ENCODE results near the gene ARHGEF40. TPM values are rescaled to one million over a fixed set of nuclear protein-coding genes. Genes with fewer than 3 reads are reported as not detected.

The ARHGEF40 gene
- total RNA-seq, 2 donors from 2014 or later, result 12.0 to 17.3 TPM

GRCh38 chr14:21121122-21121521, 51.0 kb downstream of the ARHGEF40 start:
- Mint-ChIP-seq H3K4me1 (no peaks in the 10 kb centered on the region), H3K27me3 (peaks cover 37% of the 10 kb centered on the region), H3K36me3 (ENCODE audit: low read depth) (no peaks in the 10 kb centered on the region), H3K27ac (no peak overlapping the region), H3K4me3 (no peak overlapping the region)
- DNase-seq (no peak), ATAC-seq (no peak)
- no peaks in the 10 kb centered on the region for H3K9me3 ChIP-seq (ENCODE audit: control insufficient read depth, low read length, poor library complexity, severe bottlenecking)

DNA sequence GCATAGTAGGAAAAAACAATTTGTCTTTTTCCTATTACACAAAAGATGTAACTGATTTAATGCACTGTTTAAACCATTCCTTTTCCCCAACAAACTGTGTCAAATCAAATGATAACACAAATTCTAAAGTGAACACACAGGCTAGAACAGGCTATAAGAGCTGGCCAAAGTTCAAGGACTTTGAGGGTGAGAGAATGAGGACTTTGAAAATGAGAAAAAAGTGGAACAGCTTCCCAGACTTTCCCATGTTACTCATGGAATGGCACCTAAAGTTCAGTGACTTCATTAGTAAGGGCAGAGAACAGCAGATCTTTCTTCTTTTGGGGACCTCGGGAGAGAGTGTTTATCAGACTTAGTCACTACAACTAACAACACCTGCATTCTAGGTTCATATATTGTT, 53.3 kb downstream of the ARHGEF40 start:
- DNase-seq (no peak), ATAC-seq (no peak)
- H3K9me3 ChIP-seq (ENCODE audit: control insufficient read depth, low read length, poor library complexity, severe bottlenecking), result no peaks in the 10 kb centered on the region
- no peaks in the 10 kb centered on the region for H3K4me1 Mint-ChIP-seq
- no peak overlapping the region for H3K4me3 Mint-ChIP-seq
- no peak overlapping the region for H3K27ac Mint-ChIP-seq
- peaks cover 45% of the 10 kb centered on the region for H3K27me3 Mint-ChIP-seq
- H3K36me3 Mint-ChIP-seq (ENCODE audit: low read depth), result no peaks in the 10 kb centered on the region

- no peaks in the 10 kb centered on the region for H3K9me3 ChIP-seq (ENCODE audit: control insufficient read depth, low read length, poor library complexity, severe bottlenecking)
- Mint-ChIP-seq H3K27ac (no peak overlapping the region), H3K4me3 (no peak overlapping the region), H3K27me3 (peaks cover 6% of the 10 kb centered on the region), H3K4me1 (peaks cover 2% of the 10 kb centered on the region), H3K36me3 (ENCODE audit: low read depth) (peaks cover 2% of the 10 kb centered on the region)
- ATAC-seq (no peak), DNase-seq (no peak)
Measured at GRCh38 chr14:21133901-21134300, 63.8 kb downstream of the ARHGEF40 start.

DNA sequence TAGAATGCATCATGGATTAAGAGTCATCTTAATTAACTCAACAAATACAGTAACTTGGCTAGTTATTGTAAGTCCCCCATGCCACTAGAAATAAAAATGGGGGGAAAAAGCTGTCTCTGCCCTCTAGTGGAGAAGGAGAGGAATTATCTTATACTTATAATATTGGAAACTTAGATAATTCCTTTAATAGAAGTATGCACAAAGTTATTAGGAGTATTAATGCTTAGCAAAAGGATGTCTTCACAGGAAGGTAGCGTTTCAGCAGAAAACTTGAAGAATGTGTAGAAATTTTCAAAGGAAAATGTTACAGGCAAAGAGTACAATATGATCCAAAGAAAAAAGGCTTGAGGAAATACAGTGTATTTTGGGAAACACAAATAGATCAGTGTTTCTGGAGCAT, 65.9 kb downstream of the ARHGEF40 start:
- H3K36me3 Mint-ChIP-seq (ENCODE audit: low read depth), result peaks cover 2% of the 10 kb centered on the region
- no peak for DNase-seq
- no peak overlapping the region for H3K27ac Mint-ChIP-seq
- H3K27me3 Mint-ChIP-seq, result peaks cover 6% of the 10 kb centered on the region
- H3K9me3 ChIP-seq (ENCODE audit: control insufficient read depth, low read length, poor library complexity, severe bottlenecking), result no peaks in the 10 kb centered on the region
- H3K4me3 Mint-ChIP-seq, result no peak overlapping the region
- peaks cover 2% of the 10 kb centered on the region for H3K4me1 Mint-ChIP-seq
- no peak for ATAC-seq

Other genes starting within 250 kb of the ARHGEF40 start
- not detected for gene RNASE3, start 178.9 kb upstream of the ARHGEF40 start, total RNA-seq
- 1 to 10 TPM in 1 of 2 donors, not detected in 1; 1.2 TPM for gene RNASE2, start 114.8 kb upstream of the ARHGEF40 start, total RNA-seq
- 10 to 100 TPM; 76.6 to 91.2 TPM for gene METTL17, start 80.3 kb upstream of the ARHGEF40 start, total RNA-seq
- gene SLC39A2, start 71.0 kb upstream of the ARHGEF40 start, total RNA-seq, result not detected
- 10 to 100 TPM; 29.8 to 38.2 TPM for gene NDRG2, start 45.2 kb upstream of the ARHGEF40 start, total RNA-seq
- gene TPPP2, start 40.1 kb upstream of the ARHGEF40 start, total RNA-seq, result not detected
- not detected for gene RNASE13, start 35.5 kb upstream of the ARHGEF40 start, total RNA-seq
- not detected for gene RNASE7, start 27.9 kb upstream of the ARHGEF40 start, total RNA-seq
- not detected for gene RNASE8, start 12.5 kb upstream of the ARHGEF40 start, total RNA-seq
- 10 to 100 TPM; 13.8 to 20.6 TPM for gene ZNF219, start 28.4 kb downstream of the ARHGEF40 start, total RNA-seq
- 1 to 10 TPM in 1 of 2 donors, not detected in 1; 1.3 TPM for gene TMEM253, start 30.8 kb downstream of the ARHGEF40 start, total RNA-seq
- not detected for gene OR5AU1, start 85.8 kb downstream of the ARHGEF40 start, total RNA-seq
- 100 to 1,000 TPM; 576 to 580 TPM for gene HNRNPC, start 199.1 kb downstream of the ARHGEF40 start, total RNA-seq
- under 1 TPM in 1 of 2 donors, not detected in 1; 0.94 TPM for gene RPGRIP1, start 209.8 kb downstream of the ARHGEF40 start, total RNA-seq